HepG2 (cell line): ENCODE results near the gene MYBPC2. TPM values are rescaled to one million over a fixed set of nuclear protein-coding genes. Genes with fewer than 3 reads are reported as not detected.

Source experiments
- ATAC-seq: fragments of 200-7000 bp; cut with Tn5 transposase; 3 replicates; pipeline ENCODE4 v1.9.1; 2020; ENCODE audit warnings: mild to moderate bottlenecking, moderate library complexity
- BruUV-seq: library from RNA; stranded (reverse); fragments of 400-500 nt; replicated peaks from 2 replicates; lab custom pipeline; 2021; lab: Mats Ljungman, UMichigan
- CTCF ChIA-PET: fragments of 300-600 bp; formaldehyde crosslinking; extraction: SDS; loops from one replicate; lab custom pipeline; 2021; ENCODE audit warnings: low total read pairs, inconsistent platforms, low intra/inter-chr PET ratio; lab: Yijun Ruan, JAX
- POLR2A ChIA-PET: fragments of 350-600 bp; sonication (Branson Sonifier 250); formaldehyde crosslinking; loops from one replicate; lab custom pipeline; 2020; ENCODE audit warnings: antibody characterized with exemption, inconsistent platforms; lab: Yijun Ruan, JAX
- DNase-seq: peaks from one replicate; pipeline ENCODE4 v3.0.0-alpha.2; 2015; ENCODE audit warnings: low spot score
- FAIRE-seq: peaks from 3 replicates; lab custom pipeline; 2011; peaks lifted over from hg19 to GRCh38; lab: Jason Lieb, UNC
- H2AFZ ChIP-seq: one replicate; pipeline ENCODE4 v1.6.1; 2011; ENCODE audit warnings: low read length, inconsistent platforms
- H3K27ac ChIP-seq: fragments of 300-600 bp; 3 replicates; pipeline ENCODE4 v1.8.0; 2011; ENCODE audit warnings: mixed run types, mild to moderate bottlenecking, mixed read lengths, low read length, inconsistent platforms; ENCODE audit not compliant: insufficient read depth; ENCODE audit errors: extremely low read length
- H3K27me3 ChIP-seq, 2 experiments: fragments of 200-600 bp in 1 of 2; 2 replicates in 1 of 2; 3 replicates in 1 of 2; pipeline versions ENCODE4 v1.6.0 to v1.8.0; 2011; ENCODE audit warnings: low read length in 2 of 2, mild to moderate bottlenecking in 2 of 2, moderate library complexity in 2 of 2, inconsistent platforms in 1 of 2; ENCODE audit not compliant: insufficient read depth in 2 of 2, control insufficient read depth in 1 of 2
- H3K36me3 ChIP-seq, 2 experiments: fragments of 200-600 bp in 1 of 2; replicated peaks in 1 of 2; 2 replicates in 1 of 2; 3 replicates in 1 of 2; pipeline versions ENCODE4 v1.5.1 to v1.8.0; 2011; ENCODE audit warnings: low read length in 2 of 2, inconsistent platforms in 1 of 2; ENCODE audit not compliant: insufficient read depth in 2 of 2, control insufficient read depth in 1 of 2
- H3K4me1 ChIP-seq: 2 replicates; pipeline ENCODE4 v1.5.1; 2012; ENCODE audit warnings: low read length, inconsistent platforms; ENCODE audit not compliant: insufficient read depth
- H3K4me2 ChIP-seq: 2 replicates; pipeline ENCODE4 v1.6.0; 2011; ENCODE audit warnings: low read depth, low read length, inconsistent platforms
- H3K4me3 ChIP-seq, 3 experiments: fragments of 200-600 bp in 1 of 3; sonication (generic), shearing (Covaris generic) in 1 of 3; replicated peaks in 1 of 3; 2 replicates each; pipeline ENCODE4 v1.5.1; 2011 to 2016; ENCODE audit warnings: low read length in 3 of 3, inconsistent platforms in 2 of 3, low read depth in 2 of 3, mild to moderate bottlenecking in 2 of 3, control low read depth in 1 of 3, mixed read lengths in 1 of 3; ENCODE audit not compliant: insufficient read depth in 1 of 3
- H3K79me2 ChIP-seq: one replicate; pipeline ENCODE4 v1.6.1; 2011; ENCODE audit warnings: low read length, inconsistent platforms; ENCODE audit not compliant: insufficient read depth
- H3K9ac ChIP-seq: 2 replicates; pipeline ENCODE4 v1.6.0; 2011; ENCODE audit warnings: mild to moderate bottlenecking, low read depth, low read length, inconsistent platforms; ENCODE audit not compliant: insufficient read depth
- H3K9me3 ChIP-seq: 2 replicates; pipeline ENCODE4 v1.5.1; 2012; ENCODE audit warnings: mild to moderate bottlenecking, low read length
- H4K20me1 ChIP-seq: 2 replicates; pipeline ENCODE4 v1.6.0; 2011; ENCODE audit warnings: inconsistent platforms, mild to moderate bottlenecking, low read length, moderate library complexity; ENCODE audit not compliant: insufficient read depth
- ASH2L ChIP-seq: fragments of 300-600, 200-600 bp; sonication (generic); IDR thresholded peaks from 2 replicates; pipeline ENCODE4 v1.7.0; 2017; ENCODE audit warnings: low read depth, mild to moderate bottlenecking, moderate library complexity, mixed read lengths, low read length; ENCODE audit not compliant: insufficient read length
- FOSL2 ChIP-seq: sonication (generic); formaldehyde crosslinking; IDR thresholded peaks from 2 replicates; pipeline ENCODE4 v1.4.0; 2020; ENCODE audit warnings: missing genetic modification reagents
- GPBP1L1 ChIP-seq: sonication (generic); formaldehyde crosslinking; IDR thresholded peaks from 2 replicates; pipeline ENCODE4 v1.5.0; 2020; ENCODE audit warnings: mild to moderate bottlenecking, missing genetic modification reagents
- HDAC6 ChIP-seq: fragments of 200-600 bp; sonication (generic); IDR thresholded peaks from 2 replicates; pipeline ENCODE4 v1.7.0; 2017; ENCODE audit warnings: mild to moderate bottlenecking, antibody characterized with exemption, low read length, low read depth
- HNRNPL ChIP-seq: fragments of 200-400 bp; formaldehyde crosslinking; IDR thresholded peaks from 2 replicates; pipeline ENCODE4 v1.6.1; 2017; ENCODE audit warnings: mild to moderate bottlenecking, low read depth, low read length
- HNRNPLL ChIP-seq: fragments of 200-400 bp; formaldehyde crosslinking; IDR thresholded peaks from 2 replicates; pipeline ENCODE4 v1.6.1; 2017; ENCODE audit warnings: mild to moderate bottlenecking, low read depth, low read length; ENCODE audit not compliant: poor library complexity, severe bottlenecking
- MXD4 ChIP-seq: IDR thresholded peaks from 2 replicates; pipeline ENCODE4 v1.6.1; 2016; ENCODE audit warnings: mild to moderate bottlenecking, missing biosample characterization, missing genetic modification reagents
- PITX1 ChIP-seq: sonication (generic); formaldehyde crosslinking; IDR thresholded peaks from 2 replicates; pipeline ENCODE4 v1.5.1; 2020; ENCODE audit warnings: mild to moderate bottlenecking, missing genetic modification reagents
- RXRB ChIP-seq: IDR thresholded peaks from 2 replicates; pipeline ENCODE4 v1.6.1; 2016; ENCODE audit warnings: borderline replicate concordance, missing genetic modification reagents, missing compliant biosample characterization
- SMAD3 ChIP-seq: sonication (generic); formaldehyde crosslinking; IDR thresholded peaks from 2 replicates; pipeline ENCODE4 v1.4.0; 2020; ENCODE audit warnings: missing genetic modification reagents
- TAF1 ChIP-seq: sonication (generic); formaldehyde crosslinking; IDR thresholded peaks from 2 replicates; pipeline ENCODE4 v1.4.0; 2020; ENCODE audit warnings: missing genetic modification reagents
- XRCC5 ChIP-seq: fragments of 200-400 bp; formaldehyde crosslinking; optimal IDR thresholded peaks from 2 replicates; pipeline ENCODE3; 2017; ENCODE audit warnings: mild to moderate bottlenecking, low read length
- ZBTB25 ChIP-seq: IDR thresholded peaks from 2 replicates; pipeline ENCODE4 v1.6.1; 2018; ENCODE audit warnings: missing genetic modification reagents
- ZNF468 ChIP-seq: sonication (generic); formaldehyde crosslinking; IDR thresholded peaks from 2 replicates; pipeline ENCODE4 v1.8.0; 2022; ENCODE audit warnings: mild to moderate bottlenecking, moderate library complexity, missing genetic modification reagents
- ZNF549 ChIP-seq: sonication (generic); formaldehyde crosslinking; IDR thresholded peaks from 2 replicates; pipeline ENCODE4 v1.5.0; 2020; ENCODE audit warnings: missing genetic modification reagents
- ZNF644 ChIP-seq: IDR thresholded peaks from 2 replicates; pipeline ENCODE4 v1.6.1; 2016; ENCODE audit warnings: low read depth
- ZNF747 ChIP-seq: sonication (generic); formaldehyde crosslinking; IDR thresholded peaks from 2 replicates; pipeline ENCODE4 v1.8.1; 2023; ENCODE audit warnings: missing genetic modification reagents, mild to moderate bottlenecking, borderline replicate concordance
- ZNF788 ChIP-seq: sonication (generic); formaldehyde crosslinking; IDR thresholded peaks from 2 replicates; pipeline ENCODE4 v1.5.0; 2020; ENCODE audit warnings: mild to moderate bottlenecking, missing genetic modification reagents, borderline replicate concordance
- ZNF841 ChIP-seq: sonication (generic); formaldehyde crosslinking; IDR thresholded peaks from 2 replicates; pipeline ENCODE4 v1.8.1; 2023; ENCODE audit warnings: missing genetic modification reagents, borderline replicate concordance
- ZSCAN22 ChIP-seq: sonication (generic); formaldehyde crosslinking; IDR thresholded peaks from 2 replicates; pipeline ENCODE4 v1.4.0; 2020; ENCODE audit warnings: mild to moderate bottlenecking, missing genetic modification reagents
- WGBS: methylation state at CpG from one replicate; pipeline ENCODE4 v1.1.6; 2017; ENCODE audit warnings: low lambda C conversion rate; 5-methylcytosine and 5-hydroxymethylcytosine counted together
- in situ Hi-C: cut with HindIII; loops from 2 replicates; pipeline ENCODE4 v1.10.0; 2017; ENCODE audit warnings: low pct_unique_long_range_greater_than_20kb; ENCODE audit not compliant: extremely low pct_ligation_motif_present
- intact Hi-C: fragments of 100-400 bp; cut with micrococcal nuclease; formaldehyde crosslinking; loops from one replicate; pipeline ENCODE4 v1.10.0; 2022; ENCODE audit not compliant: unreplicated experiment
- polyA plus RNA-seq, 8 experiments: library from polyadenylated mRNA; depleted of rRNA in 3 of 8; stranded (reverse) in 7 of 8; unstranded in 1 of 8; fragments of >200 nt; fragmentation: Illumina TruSeq in 4 of 8; extraction: Trizol in 4 of 8; gene quantifications; 2 replicates each; pipeline versions ENCODE4 v1.2.1 to v1.2.3, GENCODE V29; 2011 to 2016; ENCODE audit warnings: low read depth in 4 of 8, missing spikeins in 1 of 8, mixed read lengths in 1 of 8; ENCODE audit not compliant: insufficient read depth in 1 of 8
- total RNA-seq, 5 experiments: library from RNA; depleted of rRNA; stranded (reverse); fragments of >200 nt; fragmentation: Illumina TruSeq; extraction: Trizol; gene quantifications; 2 replicates each; pipeline ENCODE4 v1.2.3, GENCODE V29; 2016; ENCODE audit warnings: low read depth in 1 of 5

The MYBPC2 gene
- total and polyA plus RNA-seq, 2 of the 13 experiments (the other 11 are each of a cell fraction or from before 2014, with no cell fraction given): not detected

DNA sequence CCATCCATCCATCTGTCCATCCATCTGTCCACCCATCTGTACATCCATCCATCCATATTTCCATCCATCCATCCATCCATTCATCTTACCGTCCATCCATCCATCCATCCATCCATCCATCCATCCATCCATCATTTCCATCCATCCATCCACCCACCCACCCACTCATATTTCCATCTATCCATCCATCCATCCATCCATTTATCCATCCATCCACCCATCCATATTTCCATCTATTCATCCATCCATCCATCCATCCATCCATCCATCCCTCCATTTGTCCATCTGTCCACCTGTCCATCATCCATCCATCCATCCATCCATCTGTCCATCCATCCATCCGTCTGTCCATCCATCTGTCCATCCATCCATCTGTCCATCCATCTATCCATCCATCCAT lies 23.3 kb downstream of the MYBPC2 start:
- H3K9ac ChIP-seq: no peak overlapping the region
- intact Hi-C loops: no loop called here
- ChIA-PET CTCF (no interaction called here), POLR2A (no interaction called here)
- H3K79me2 ChIP-seq: no peaks in the 10 kb centered on the region
- DNase-seq: no peak
- H3K4me2 ChIP-seq: no peak overlapping the region
- H4K20me1 ChIP-seq: no peaks in the 10 kb centered on the region
- ATAC-seq: no peak
- peaks cover 12% of the 10 kb centered on the region for H3K4me1 ChIP-seq
- H2AFZ ChIP-seq: no peak overlapping the region
- H3K9me3 ChIP-seq: no peaks in the 10 kb centered on the region
- no peak for FAIRE-seq
- no peaks in the 10 kb centered on the region for H3K36me3 ChIP-seq
- no peak overlapping the region for H3K27ac ChIP-seq
- TF ChIP-seq ZNF841 (no peak), HDAC6 (no peak), SMAD3 (CRISPR knock-in tag) (no peak), ASH2L (no peak), HNRNPL (no peak), ZBTB25 (CRISPR knock-in tag) (no peak), ZNF549 (no peak), MXD4 (CRISPR knock-in tag) (no peak), ZSCAN22 (CRISPR knock-in tag) (no peak), HNRNPLL (no peak), ZNF788 (CRISPR knock-in tag) (no peak), XRCC5 (no peak), TAF1 (CRISPR knock-in tag) (no peak), ZNF747 (CRISPR knock-in tag) (no peak), FOSL2 (no peak), PITX1 (CRISPR knock-in tag) (no peak), RXRB (no peak), ZNF644 (CRISPR knock-in tag) (no peak), GPBP1L1 (CRISPR knock-in tag) (no peak), ZNF468 (CRISPR knock-in tag) (no peak)
- TF ChIP-seq, all 625 proteins: peak for 0
- BruUV-seq: no TSS peak
- Histone ChIP-seq H3K4me3 (no peak overlapping the region), H3K27me3 (peaks cover 0 to 9% of the 10 kb centered on the region in 2 experiments; a peak in 2 of 5 replicates)
- in situ Hi-C loops: no loop called here
- 33% methylated on average over 2 of the region's 2 CpGs for WGBS
